DOHH2 (cell line): ENCODE measurements around the gene HIPK2.

Experiments used
- H3F3A ChIP-seq: fragments of 200-600 bp; sonication (generic), shearing (Covaris generic); 2 replicates; pipeline ENCODE4 v1.6.0; 2016; ENCODE audit warnings: antibody characterized with exemption, mild to moderate bottlenecking; ENCODE audit not compliant: control insufficient read depth, insufficient read depth
- H3K27ac ChIP-seq: fragments of 200-600 bp; sonication (generic); 2 replicates; pipeline ENCODE4 v1.5.1; 2014; ENCODE audit warnings: low read depth, mild to moderate bottlenecking, low read length, moderate library complexity
- H3K27me3 ChIP-seq: fragments of 200-600 bp; sonication (generic); 2 replicates; pipeline ENCODE4 v1.6.1; 2014; ENCODE audit warnings: mild to moderate bottlenecking, low read length, mixed read lengths; ENCODE audit not compliant: control insufficient read depth
- H3K36me3 ChIP-seq: fragments of 200-600 bp; sonication (generic); 2 replicates; pipeline ENCODE4 v1.6.1; 2014; ENCODE audit warnings: mild to moderate bottlenecking, low read length, moderate library complexity, mixed read lengths; ENCODE audit not compliant: control insufficient read depth
- H3K4me1 ChIP-seq: fragments of 200-600 bp; sonication (generic); 2 replicates; pipeline ENCODE4 v1.6.1; 2014; ENCODE audit warnings: mild to moderate bottlenecking, low read length, mixed read lengths; ENCODE audit not compliant: control insufficient read depth
- H3K4me2 ChIP-seq: fragments of 200-600 bp; sonication (generic); 2 replicates; pipeline ENCODE4 v1.6.0; 2014; ENCODE audit warnings: mild to moderate bottlenecking, low read length, moderate library complexity
- H3K4me3 ChIP-seq: fragments of 200-600 bp; sonication (generic); 2 replicates; pipeline ENCODE4 v1.5.1; 2014; ENCODE audit warnings: mild to moderate bottlenecking, low read length, mixed read lengths
- H3K79me2 ChIP-seq: fragments of 200-600 bp; sonication (generic); 2 replicates; pipeline ENCODE4 v1.6.1; 2014; ENCODE audit warnings: mild to moderate bottlenecking, low read length, mixed read lengths; ENCODE audit not compliant: control insufficient read depth
- H3K9me2 ChIP-seq: fragments of 200-600 bp; sonication (generic); replicated peaks from 2 replicates; pipeline ENCODE4 v1.6.1; 2014; ENCODE audit warnings: mild to moderate bottlenecking, low read length, mixed read lengths; ENCODE audit not compliant: control insufficient read depth
- H3K9me3 ChIP-seq: fragments of 200-600 bp; sonication (generic); 2 replicates; pipeline ENCODE4 v1.6.1; 2014; ENCODE audit warnings: antibody characterized with exemption, low read length, mixed read lengths; ENCODE audit not compliant: control insufficient read depth, insufficient read depth
- H4K20me1 ChIP-seq: fragments of 200-600 bp; sonication (generic); 2 replicates; pipeline ENCODE4 v1.6.0; 2014; ENCODE audit warnings: low read depth, mild to moderate bottlenecking, antibody characterized with exemption, low read length, moderate library complexity; ENCODE audit not compliant: control insufficient read depth, insufficient read depth
- CTCF ChIP-seq: fragments of 200-600 bp; sonication (generic); IDR thresholded peaks from one replicate; pipeline ENCODE4 v1.5.1; 2014; ENCODE audit warnings: antibody characterized with exemption, mild to moderate bottlenecking, low read depth, low read length; ENCODE audit not compliant: poor library complexity, severe bottlenecking
- EZH2phosphoT487 ChIP-seq: fragments of 200-600 bp; sonication (generic); IDR thresholded peaks from 2 replicates; pipeline ENCODE4 v1.6.1; 2017; ENCODE audit warnings: borderline replicate concordance, mild to moderate bottlenecking, antibody characterized with exemption, low read length, moderate library complexity, mixed read lengths

The HIPK2 gene

GRCh38 chr7:139532636-139533155, 245.1 kb downstream of the HIPK2 start:
- H3K4me2 ChIP-seq = no peak overlapping the region
- no peak overlapping the region for H3K27ac ChIP-seq
- H3K9me2 ChIP-seq = no peaks in the 10 kb centered on the region
- no peaks in the 10 kb centered on the region for H3F3A ChIP-seq
- H3K79me2 ChIP-seq = no peaks in the 10 kb centered on the region
- TF ChIP-seq EZH2phosphoT487 (no peak), CTCF (no peak)
- H3K4me1 ChIP-seq = no peaks in the 10 kb centered on the region
- no peaks in the 10 kb centered on the region for H3K36me3 ChIP-seq
- no peaks in the 10 kb centered on the region for H3K27me3 ChIP-seq
- H3K4me3 ChIP-seq = no peak overlapping the region
- H3K9me3 ChIP-seq = peaks cover 10% of the 10 kb centered on the region
- no peaks in the 10 kb centered on the region for H4K20me1 ChIP-seq

GRCh38 chr7:139531094-139531493, 246.7 kb downstream of the HIPK2 start:
- Histone ChIP-seq H3K4me3 (no peak overlapping the region), H3K27me3 (no peaks in the 10 kb centered on the region), H3K4me2 (no peak overlapping the region), H4K20me1 (no peaks in the 10 kb centered on the region), H3K27ac (no peak overlapping the region), H3K36me3 (no peaks in the 10 kb centered on the region), H3K9me2 (no peaks in the 10 kb centered on the region), H3K9me3 (peaks cover 13% of the 10 kb centered on the region), H3F3A (no peaks in the 10 kb centered on the region), H3K4me1 (no peaks in the 10 kb centered on the region), H3K79me2 (no peaks in the 10 kb centered on the region)
- TF ChIP-seq EZH2phosphoT487 = no peak
- no peak for TF ChIP-seq CTCF

GRCh38 chr7:139526578-139527544, 250.9 kb downstream of the HIPK2 start:
- Histone ChIP-seq H3K27me3 (no peaks in the 10 kb centered on the region), H3K36me3 (no peaks in the 10 kb centered on the region), H3K4me3 (no peak overlapping the region), H3K9me3 (peaks cover 13% of the 10 kb centered on the region), H3K27ac (no peak overlapping the region), H3F3A (no peaks in the 10 kb centered on the region), H4K20me1 (no peaks in the 10 kb centered on the region), H3K4me2 (no peak overlapping the region), H3K79me2 (no peaks in the 10 kb centered on the region), H3K9me2 (no peaks in the 10 kb centered on the region), H3K4me1 (no peaks in the 10 kb centered on the region)
- TF ChIP-seq CTCF = no peak
- TF ChIP-seq EZH2phosphoT487 = no peak
